Activated CD4-positive, alpha-beta T cell treated with anti-CD3 and anti-CD28 coated beads for 1 hour (primary cell): ENCODE measurements around the gene RCN2.

Source experiments
- DNase-seq: peaks from one replicate; pipeline ENCODE4 v3.0.0-alpha.2; 2020

The RCN2 gene

DNA sequence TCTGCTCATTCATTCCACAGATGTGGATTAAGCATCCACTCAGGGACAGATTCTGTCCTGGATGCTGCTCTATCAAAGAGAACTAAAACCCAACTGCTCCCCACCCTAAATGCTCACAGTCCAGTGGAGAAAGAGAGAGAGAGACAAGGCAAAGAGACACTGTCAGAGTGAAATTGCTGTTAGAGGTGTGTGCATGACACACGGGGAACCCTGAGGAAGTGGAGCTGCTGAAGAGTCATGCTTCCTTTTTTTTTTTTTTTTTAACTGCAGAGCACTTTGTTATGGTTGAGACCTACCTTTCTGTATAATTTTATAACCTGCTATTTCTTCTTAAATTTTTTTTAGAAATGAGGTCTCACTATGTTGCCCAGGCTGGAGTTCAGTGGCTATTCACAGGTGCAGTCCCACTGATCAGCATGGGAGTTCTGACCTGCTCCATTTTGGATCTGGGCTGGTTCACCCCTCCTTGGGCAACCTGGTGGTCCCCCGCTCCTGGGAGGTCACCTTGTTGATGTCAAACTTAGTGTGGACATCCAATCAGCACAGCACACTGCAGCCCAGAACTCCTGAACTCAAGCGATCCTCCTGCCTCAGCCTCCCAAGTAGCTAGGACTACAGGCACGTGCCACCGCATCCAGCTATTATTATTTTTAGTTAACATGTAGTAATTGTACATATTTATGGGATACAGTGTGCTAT lies 45.2 kb downstream of the RCN2 start:
- no peak for DNase-seq

DNA sequence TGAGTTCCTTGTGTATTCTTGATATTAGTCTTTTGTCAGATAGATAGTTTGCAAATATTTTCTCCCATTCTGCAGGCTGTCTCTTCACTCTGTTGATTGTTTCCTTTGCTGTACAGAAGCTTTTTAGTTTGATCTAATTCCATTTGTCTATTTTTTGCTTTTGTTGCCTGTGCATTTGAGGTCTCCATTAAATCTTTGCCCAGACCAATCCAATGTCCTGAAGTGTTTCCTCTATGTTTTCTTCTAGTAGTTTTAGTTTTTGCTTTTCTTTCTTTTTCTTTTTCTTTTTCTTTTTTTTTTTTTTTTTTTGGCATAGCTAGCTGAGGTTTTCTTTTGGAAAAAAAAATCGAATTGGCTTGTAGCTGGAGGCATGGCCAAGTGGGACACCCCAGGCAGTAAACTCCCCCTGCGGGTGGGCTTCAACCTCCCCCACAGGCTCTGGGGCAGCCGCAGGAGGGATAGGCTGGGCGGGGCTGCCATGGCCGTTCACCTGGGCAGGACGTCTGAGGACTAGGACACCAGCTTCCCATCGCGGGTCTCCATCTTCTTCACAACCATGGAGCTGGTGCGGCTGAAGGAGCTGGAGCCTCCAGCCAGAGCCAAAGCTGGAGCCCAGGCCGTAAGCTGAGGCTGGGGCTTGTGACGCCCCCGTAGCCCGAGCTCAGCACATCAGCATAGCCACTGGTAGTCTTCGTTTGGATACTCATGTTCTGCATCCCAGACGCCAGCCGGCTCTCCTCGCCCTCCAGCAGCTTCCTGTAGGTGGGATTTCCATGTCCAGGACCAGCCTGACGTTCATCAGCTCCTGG lies 47.2 kb downstream of the RCN2 start:
- no peak for DNase-seq

DNA sequence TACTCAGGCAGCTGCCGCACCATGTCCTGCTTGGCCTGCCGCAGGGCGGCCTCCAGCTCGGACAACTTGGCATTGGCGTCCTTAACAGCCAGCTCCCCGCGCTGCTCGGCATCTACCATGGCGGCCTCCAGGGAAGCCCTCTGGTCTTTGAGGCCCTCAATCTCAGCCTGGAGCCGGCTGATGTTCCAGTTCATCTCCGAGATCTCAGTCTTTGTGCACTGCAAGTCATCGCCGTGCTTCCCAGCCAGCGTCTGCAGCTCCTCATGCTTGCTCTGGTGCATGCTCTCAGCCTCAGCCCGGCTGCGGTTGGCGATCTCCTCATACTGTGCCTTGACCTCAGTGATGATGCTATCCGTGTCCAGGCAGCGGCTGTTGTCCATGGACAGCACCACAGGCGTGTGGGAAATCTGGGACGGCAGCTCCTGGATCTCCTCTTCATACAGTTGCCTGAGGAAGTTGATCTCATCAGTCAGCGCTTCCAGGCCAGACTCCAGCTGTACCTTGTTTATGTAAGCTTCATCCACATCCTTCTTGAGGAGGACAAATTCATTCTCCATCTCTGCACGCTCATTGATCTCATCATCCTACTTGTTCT lies 47.9 kb downstream of the RCN2 start:
- no peak for DNase-seq

DNA sequence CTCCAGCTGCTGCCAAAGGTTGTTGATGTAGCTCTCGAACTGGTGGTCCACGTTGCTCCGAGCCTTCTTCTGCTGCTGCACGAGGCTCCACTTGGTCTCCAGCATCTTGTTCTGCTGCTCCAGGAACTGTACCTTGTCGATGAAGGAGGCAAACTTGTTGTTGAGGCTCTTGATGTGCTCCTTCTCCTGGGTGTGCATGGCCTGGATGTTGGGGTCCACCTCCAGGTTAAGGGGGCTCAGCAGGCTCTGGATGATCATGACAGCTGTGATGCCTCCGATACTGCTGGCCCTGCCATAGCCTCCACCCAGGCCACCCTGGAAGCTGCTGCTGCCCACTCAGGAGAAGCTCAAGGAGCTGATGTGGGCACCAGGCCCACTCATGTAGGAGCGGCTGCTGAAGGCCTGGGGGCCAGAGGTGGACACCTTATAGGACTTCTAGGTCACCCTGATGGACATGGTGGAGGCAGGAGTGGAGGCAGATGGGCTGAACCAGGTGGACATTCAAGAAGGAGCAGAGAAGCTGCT lies 48.5 kb downstream of the RCN2 start:
- DNase-seq: no peak

DNA sequence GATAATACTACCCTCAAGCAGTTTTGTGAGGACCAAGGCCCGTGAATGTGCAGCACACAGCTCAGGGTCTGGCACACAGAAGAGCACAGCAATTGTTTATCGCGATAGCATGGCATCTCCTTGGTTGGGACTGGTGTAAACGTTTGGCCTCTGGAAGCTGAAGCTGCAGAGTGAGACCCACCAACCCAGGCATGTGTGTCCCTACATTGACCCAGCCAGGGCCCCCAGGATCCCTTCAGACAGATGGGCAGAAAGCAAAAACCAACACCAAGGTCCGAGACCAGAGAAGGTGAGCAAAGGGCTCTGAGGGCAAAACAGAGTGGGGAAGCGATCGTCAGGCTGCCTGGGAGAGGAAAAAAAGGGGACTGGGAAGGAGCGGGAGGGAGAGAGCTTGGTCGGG lies 50.8 kb downstream of the RCN2 start:
- DNase-seq: no peak

DNA sequence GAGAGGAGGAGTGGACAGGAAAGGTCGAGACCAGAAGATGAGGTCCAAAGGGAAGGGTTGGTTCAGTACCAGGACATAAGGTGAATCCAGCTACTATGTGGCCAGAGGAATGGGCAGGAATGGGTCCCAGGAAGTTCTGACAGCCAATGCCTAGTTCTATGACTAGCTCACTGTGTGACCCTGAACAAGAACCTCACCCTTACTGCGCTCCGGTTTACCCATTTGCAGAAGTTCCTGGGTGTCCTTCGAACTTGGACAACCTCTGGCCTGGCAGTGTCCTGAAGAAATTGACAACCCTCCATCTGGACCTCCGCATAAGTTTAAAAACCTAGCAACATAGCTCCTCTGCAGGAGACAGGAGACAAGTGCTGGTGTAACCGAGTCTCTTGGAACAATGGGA lies 51.2 kb downstream of the RCN2 start:
- DNase-seq: no peak

DNA sequence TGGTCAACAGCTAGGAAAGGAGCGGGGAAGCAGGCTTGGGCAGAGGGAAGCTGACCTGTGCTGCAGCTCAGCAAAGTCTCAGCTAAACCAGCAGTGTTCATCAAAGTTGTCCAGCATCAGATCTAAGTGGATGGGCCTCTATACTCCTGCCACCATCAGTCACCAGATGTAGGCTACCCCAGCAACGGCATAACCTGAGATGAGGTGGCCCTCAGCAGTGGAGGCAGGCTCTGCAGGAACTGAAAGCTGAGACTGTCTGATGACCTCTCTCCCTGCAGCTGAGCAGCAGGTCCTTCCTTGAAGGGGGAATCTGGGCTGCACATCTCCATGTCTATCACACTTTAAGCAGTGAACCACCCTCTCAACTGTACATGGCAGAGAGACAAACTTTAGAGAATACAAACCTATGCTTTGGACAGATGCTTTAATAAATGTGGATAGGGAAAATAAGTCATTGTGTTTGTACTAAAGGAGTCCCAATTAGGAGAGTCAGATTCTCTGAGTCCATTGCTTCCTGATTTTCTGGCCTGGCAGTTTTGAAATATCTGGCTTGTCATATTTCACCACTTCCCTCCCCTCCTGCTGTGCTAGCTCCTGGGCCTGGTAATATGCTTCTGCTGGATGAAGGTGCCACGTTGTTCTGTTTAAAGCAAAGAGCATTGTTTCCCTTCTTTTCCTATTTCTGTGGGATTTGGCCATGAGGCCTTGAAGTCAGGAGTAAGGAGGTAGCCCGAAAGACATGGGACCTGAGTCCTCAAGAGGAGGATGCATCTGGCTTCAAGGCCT lies 52.2 kb downstream of the RCN2 start:
- no peak for DNase-seq

DNA sequence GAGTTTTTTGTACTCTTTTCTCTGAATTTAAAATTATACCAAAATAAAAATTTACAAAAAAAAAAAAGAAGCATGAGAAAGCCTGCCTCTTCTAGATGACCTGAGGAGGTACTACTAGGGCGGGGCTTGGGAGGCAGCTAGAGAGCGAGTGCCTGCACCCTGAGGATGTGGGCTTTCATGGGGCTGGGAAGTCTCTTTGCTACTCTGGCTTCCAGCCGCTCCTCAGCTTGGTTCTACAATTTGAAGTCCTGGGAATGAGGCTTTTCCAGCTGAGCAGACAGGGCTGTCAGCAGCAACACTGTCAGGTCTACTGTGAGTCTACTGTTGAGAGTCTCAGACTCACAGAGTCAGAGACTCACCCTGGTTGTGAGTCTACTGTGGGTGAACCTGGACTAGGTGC lies 55.2 kb downstream of the RCN2 start:
- no peak for DNase-seq

DNA sequence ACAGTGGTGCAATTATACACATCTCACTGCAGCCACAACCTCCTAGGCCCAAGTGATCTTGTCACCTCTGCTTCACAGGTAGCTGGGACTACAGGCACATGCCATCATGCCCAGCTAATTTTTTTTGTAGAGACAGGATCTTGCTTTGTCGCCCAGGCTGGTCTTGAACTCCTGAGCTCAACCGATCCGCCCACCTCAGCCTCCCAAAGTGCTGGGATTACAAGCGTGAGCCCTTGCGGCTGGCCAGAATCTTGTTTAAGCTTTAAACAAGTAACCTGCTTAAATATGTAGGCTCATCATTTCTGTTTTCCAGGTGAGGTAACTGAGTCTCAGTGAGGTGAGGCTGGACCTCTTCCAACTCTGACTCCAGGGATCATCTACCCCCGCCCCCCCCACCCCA lies 55.7 kb downstream of the RCN2 start:
- DNase-seq: no peak

DNA sequence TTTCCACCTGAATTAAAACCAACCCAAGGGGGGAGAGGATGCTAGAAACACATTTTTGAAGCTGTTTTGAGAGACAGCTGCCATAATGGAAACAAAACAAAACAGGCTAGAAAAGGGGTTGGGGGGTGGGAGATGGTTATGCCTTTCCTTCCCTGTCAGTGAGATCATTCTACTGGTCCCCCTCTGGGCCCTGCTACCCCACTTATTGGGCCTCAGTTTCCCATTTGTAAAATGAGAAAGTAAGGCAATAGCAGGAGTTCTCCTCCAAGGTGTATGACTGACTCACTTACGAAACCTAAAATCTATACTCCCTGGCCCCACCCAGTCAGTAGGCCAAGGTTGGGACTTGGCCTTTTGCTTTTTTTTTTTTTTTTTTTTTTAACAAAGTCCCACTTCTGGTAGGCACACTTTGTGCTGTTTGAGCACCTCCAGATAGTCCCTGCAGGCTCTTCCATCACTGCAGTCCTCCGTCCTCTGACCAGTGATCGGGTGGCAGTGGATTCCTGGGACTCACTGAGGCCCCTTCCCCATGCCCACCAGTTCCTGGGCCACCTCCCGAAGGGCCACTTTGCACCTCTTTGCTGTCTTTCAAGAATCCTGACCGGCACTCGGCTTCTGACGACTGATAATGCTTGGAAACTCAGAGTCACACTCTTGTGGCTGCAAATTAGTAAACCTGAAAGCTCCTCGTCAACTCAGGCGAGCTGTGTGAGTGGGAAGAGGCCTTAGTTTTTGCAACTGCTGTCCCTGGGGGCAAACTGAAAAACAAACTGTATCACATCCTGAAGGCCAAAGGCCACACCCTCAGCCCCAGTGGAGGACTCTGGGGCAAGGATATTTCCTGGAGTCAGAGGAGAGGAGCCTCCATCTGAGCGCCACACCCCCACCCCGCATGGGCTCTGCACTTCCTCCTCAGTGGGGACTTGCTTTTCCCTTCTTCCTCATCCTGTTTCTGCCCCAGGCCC lies 56.6 kb downstream of the RCN2 start:
- no peak for DNase-seq

DNA sequence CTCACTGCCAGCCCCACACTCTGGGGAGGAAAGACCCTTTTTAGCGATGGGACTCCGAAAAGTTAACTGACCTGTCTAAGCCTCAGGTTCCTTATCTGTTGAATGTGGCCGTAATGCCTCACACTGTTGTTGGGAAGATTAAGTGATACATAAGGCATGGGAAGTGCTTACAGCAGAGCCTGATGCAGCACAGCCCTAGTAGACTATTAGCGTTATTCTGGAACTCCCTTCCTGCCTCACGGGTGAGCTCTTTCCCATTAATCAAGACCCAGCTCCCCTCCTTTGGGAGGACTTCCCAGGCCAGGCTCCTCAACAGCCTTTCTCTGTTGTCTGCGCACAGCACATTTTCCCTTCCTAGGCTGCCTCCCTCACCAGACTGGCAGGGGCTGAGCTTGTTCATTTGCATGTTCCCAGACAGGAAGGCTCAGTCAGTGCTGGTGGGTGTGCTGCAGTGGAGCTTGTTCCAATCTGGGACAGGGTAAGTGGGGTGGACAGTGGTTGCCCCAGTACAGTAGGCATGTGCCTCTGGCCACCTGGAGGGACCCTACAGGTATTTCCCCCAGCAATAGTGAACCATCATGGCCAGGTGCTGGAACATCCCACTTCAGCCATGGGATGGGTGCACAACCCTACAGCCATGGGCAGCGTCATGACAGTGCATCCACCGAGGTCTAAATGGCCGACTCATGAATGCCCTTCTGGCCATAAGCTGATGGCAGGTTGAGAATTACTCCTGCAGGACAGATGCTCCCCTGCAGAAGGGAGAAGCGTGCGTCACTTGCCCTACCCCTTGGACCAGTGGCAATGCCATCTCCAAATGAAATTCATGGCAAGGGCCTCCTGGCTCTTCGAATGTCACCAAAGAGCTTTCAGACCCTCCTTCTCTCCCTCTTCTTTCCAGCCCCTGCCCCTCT lies 57.6 kb downstream of the RCN2 start:
- no peak for DNase-seq

DNA sequence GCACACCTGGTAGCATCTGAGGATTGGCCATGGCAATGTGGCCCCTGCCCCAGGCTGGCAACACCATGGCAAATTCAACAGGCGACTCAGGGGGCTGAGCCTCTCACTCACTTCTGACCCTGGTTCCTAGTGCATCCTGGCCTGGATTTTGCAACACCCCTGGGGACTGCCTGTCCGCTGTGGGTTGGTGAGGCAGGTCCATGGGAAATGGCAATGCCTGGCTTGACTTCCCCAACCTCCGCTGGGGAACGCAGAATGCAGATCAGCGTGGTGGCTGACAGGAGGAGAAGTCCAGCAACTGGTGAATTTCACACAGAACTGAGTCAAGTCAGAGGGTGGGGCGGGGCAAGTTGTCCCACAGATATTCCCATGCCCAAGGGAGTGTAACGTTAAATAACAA lies 59.5 kb downstream of the RCN2 start:
- no peak for DNase-seq

DNA sequence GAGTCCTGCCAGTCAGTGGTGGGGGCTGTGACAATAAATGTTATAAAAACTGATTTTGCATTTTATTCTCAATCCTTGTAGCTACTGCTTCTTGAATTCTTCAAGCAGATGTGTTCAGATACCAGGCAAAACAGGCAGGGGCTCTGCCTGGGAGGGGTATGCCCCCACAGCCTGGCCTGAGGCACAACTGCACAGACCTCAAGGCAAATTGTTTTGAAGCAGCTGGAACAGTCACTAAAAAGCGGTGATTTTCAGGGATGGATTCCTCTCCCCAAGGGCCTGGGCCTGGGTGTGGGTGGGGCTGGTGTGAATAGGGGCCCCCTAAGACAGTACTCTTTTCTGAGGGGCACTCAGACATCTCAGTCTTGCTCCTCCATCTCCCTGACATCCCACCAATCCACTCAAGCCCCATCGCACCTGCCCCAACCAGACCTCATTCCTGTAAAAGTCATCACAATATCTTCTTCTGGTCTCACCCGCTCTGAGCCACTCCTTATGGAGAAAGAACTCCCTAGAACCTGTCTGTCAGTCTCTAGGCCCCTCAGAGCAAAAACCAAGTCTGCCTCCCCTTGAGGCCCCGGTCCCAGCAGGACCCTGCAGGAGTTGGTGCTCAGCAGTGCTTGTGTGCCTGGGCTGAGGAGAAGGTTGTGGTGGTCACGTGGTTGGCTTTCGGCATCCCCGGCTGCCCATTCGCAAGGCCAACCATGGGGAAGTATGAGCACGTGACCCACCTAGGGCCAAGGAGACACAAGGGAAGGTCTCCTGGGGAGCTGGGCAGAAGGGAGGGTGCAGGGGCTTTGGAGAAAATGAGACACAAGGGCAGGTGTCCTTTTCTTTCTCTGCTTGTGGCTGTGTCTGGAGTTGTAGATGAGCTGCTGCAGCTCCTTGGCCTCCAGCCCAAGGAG lies 60.4 kb downstream of the RCN2 start:
- no peak for DNase-seq

DNA sequence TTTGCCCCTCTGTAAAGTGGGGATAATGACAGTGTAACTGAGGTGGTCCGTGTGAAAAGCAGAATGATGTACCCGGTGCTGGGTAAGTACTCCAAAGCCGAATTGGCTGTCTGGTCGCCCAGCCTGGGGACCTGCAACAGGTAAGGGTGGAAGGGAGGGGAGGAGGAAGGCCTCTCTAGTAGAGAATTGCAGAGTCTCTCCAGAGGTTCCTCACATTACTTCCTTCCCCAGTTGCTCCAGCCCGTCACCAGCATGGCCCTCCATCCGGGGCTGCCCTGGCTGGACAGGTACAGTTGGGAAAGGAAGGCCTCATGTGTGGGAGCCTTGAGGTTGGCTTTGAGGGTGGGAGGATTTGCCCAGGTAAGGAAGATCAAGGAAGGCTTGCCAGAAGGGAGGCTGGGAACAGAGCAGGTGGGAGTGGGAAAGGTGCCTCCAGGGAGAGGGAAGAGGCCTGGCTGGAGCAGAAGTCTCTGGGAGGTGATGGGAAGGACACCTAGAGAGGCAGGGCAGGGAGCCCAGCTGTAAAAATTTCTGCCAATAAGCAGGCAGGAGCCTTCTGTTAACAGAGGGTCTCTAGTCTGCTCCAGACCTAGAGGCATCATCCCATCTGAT lies 61.7 kb downstream of the RCN2 start:
- no peak for DNase-seq

DNA sequence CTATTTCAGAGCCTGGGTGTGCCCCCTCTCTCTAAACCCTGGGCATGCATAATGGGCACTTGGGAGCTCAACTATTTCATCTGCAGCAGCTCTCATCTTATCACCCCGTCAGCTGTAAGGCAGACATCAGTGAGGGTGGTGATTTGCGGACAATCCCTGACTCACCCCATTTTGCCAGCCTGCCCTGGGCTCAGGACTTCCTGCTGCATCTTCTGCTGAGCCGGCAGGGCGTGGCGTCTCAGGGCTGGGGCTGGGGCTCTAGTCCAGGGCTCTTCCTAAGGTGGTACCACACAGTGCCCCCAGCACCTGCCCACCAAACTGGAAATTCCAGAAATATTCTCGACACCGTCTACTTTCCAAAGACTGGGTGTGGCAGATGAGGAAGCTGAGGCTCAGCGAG lies 62.5 kb downstream of the RCN2 start:
- DNase-seq: peak; percentile 32

DNA sequence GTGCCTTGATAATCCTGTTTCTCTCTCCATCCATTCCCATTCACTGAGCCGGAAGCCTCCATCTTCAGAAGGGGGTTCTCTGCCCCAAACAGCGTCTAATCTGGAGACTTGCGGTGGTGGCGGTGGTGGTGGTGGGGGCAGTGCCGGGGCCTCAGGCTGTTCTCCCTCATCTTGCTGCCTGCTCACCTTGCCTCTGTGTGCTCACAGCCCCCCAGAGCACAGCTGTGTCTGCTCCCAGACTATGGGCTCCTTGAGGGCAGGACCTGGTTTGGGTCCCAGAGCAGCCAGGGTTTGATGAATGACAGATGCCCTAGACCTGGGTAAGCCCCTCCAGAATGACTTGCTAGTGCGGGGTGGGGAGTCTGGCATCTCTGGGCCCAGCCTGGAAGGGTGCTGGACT lies 62.9 kb downstream of the RCN2 start:
- DNase-seq: no peak

DNA sequence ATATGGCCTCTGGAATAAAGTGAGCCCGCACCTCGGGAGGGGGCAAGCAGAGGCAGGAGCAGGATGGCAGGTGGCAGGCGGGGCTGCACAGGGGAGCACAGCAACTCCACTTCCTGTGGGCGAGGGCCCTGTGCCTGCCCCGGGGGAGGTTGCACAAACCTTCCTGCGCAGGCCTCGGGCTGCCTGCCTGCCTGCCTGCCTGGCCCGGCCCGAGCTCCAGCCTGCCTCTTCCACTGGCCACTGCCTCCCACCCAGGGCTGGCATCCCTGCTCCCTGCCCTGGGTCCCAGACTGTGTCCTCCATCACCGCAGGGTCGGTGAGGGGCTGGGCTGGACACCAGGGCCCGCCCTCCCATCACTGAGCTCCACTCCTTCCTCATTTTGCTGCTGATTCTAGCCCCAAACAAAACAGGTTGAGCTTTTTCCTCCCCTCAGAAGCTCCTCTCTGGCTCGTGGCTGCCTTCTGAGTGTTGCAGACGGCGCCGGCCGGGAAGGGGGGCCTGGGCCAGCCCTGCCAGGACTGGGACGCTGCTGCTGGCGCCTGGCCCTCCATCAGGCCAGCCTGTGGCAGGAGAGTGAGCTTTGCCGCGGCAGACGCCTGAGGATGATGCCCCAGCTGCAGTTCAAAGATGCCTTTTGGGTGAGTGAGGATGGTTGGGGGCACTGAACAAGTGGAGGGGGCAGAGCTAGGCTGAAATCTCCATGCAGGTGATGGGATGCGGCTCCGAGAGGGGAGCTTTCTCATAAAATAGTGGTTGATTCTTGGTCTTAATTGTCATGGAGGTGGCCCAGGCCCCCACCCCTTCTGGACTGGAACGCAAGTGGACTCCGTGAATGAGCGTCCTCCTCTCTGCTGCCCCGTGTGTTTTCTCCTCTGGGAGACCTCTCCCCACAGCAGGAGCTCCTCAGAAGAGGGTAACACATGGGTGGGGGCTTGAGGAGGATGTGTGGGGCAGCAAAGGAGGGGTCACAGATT lies 63.7 kb downstream of the RCN2 start, which contains the start of gene PSTPIP1:
PSTPIP1 (plus strand) TSS at position 156 of the 975 bp plus-strand sequence; CDS start at position 604, 448 bp downstream.
- peak; percentile 48 for DNase-seq

DNA sequence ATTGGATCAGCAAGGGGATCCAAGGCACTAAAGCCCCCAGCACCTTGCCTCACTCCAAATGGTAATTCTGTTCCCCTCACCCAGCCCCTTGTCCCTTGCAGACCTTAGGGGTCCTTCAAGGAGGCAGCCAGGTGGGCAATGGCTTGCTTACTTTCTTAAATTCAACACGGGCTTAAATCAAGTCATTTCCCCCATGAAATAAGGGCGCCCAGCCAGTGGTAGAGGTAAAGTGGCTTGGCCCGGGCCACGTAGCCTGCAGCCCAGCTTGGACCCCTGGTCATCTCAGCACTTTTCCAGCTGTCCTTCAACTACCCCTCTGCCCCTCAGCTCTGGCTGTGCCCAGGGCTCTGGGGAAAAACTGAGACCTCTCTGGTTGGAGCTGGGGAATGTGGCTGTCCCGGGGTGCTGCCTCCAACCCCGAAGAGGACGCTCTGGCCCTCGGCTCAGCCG lies 64.6 kb downstream of the RCN2 start:
- no peak for DNase-seq
